ENCODE results near the gene TRMT44. TPM values are rescaled to one million over a fixed set of nuclear protein-coding genes. Genes with fewer than 3 reads are reported as not detected.

The TRMT44 gene
- total and polyA plus RNA-seq, 5 donors = 7.6 to 12.9 (median 12.2) TPM

- WGBS = 72% methylated on average over 18 of the region's 18 CpGs
- ATAC-seq (peak in 1 of 2 donors; percentile 19), DNase-seq (no peak)
- H3K27ac ChIP-seq (ENCODE audit: low read length) = no peak overlapping the region
- no peak overlapping the region for H3K4me3 ChIP-seq (ENCODE audit: low read length)
- no peaks in the 10 kb centered on the region for H3K9me3 ChIP-seq (ENCODE audit: control insufficient read depth, low read length)
- H3K27me3 ChIP-seq (ENCODE audit: control insufficient read depth, insufficient read depth) = no peaks in the 10 kb centered on the region
- intact Hi-C loops (cut with DNase I) = no loop called here
- H3K4me1 ChIP-seq (ENCODE audit: control insufficient read depth, insufficient read depth, low read length) = no peaks in the 10 kb centered on the region
Measured at GRCh38 chr4:8515316-8516060, 74.9 kb downstream of the TRMT44 start.

GRCh38 chr4:8516061-8516573 lies 75.5 kb downstream of the TRMT44 start:
- Histone ChIP-seq H3K27me3 (ENCODE audit: control insufficient read depth, insufficient read depth) (no peaks in the 10 kb centered on the region), H3K9me3 (ENCODE audit: control insufficient read depth, low read length) (no peaks in the 10 kb centered on the region), H3K4me1 (ENCODE audit: control insufficient read depth, insufficient read depth, low read length) (no peaks in the 10 kb centered on the region), H3K4me3 (ENCODE audit: low read length) (no peak overlapping the region), H3K27ac (ENCODE audit: low read length) (no peak overlapping the region)
- DNase-seq = no peak
- no peak for ATAC-seq
- intact Hi-C loops (cut with DNase I) = no loop called here
- WGBS = 71% methylated on average over 14 of the region's 14 CpGs

- no peak overlapping the region for H3K27ac ChIP-seq (ENCODE audit: low read length)
- DNase-seq = no peak
- no peak overlapping the region for H3K4me3 ChIP-seq (ENCODE audit: low read length)
Measured at GRCh38 chr4:8516996-8517550, 76.5 kb downstream of the TRMT44 start.

GRCh38 chr4:8517946-8518345 lies 77.4 kb downstream of the TRMT44 start:
- DNase-seq = peak in 1 of 3 donors; percentile 25
- H3K4me3 ChIP-seq (ENCODE audit: low read length) = no peak overlapping the region
- no peaks in the 10 kb centered on the region for H3K9me3 ChIP-seq (ENCODE audit: control insufficient read depth, low read length)
- no peak overlapping the region for H3K27ac ChIP-seq (ENCODE audit: low read length)
- WGBS = 79% methylated on average over 13 of the region's 13 CpGs
- no peak for ATAC-seq
- H3K4me1 ChIP-seq (ENCODE audit: control insufficient read depth, insufficient read depth, low read length) = no peaks in the 10 kb centered on the region
- intact Hi-C loops (cut with DNase I) = no loop called here
- no peaks in the 10 kb centered on the region for H3K27me3 ChIP-seq (ENCODE audit: control insufficient read depth, insufficient read depth)

More at GRCh38 chr4:8516996-8517550, 76.5 kb downstream of the TRMT44 start:
- ATAC-seq = no peak
- H3K4me1 ChIP-seq (ENCODE audit: control insufficient read depth, insufficient read depth, low read length) = no peaks in the 10 kb centered on the region
- no peaks in the 10 kb centered on the region for H3K27me3 ChIP-seq (ENCODE audit: control insufficient read depth, insufficient read depth)
- 59% methylated on average over 5 of the region's 5 CpGs for WGBS
- no peaks in the 10 kb centered on the region for H3K9me3 ChIP-seq (ENCODE audit: control insufficient read depth, low read length)
- intact Hi-C loops (cut with DNase I) = no loop called here

GRCh38 chr4:8522160-8523120 lies 81.9 kb downstream of the TRMT44 start:
- no peak overlapping the region for H3K27ac ChIP-seq (ENCODE audit: low read length)
- ATAC-seq (no peak), DNase-seq (no peak)
- H3K4me1 ChIP-seq (ENCODE audit: control insufficient read depth, insufficient read depth, low read length) = no peaks in the 10 kb centered on the region
- no peaks in the 10 kb centered on the region for H3K27me3 ChIP-seq (ENCODE audit: control insufficient read depth, insufficient read depth)
- intact Hi-C loops (cut with DNase I) = no loop called here
- H3K4me3 ChIP-seq (ENCODE audit: low read length) = no peak overlapping the region
- H3K9me3 ChIP-seq (ENCODE audit: control insufficient read depth, low read length) = no peaks in the 10 kb centered on the region
- WGBS = 86% methylated on average over 24 of the region's 24 CpGs

- Histone ChIP-seq H3K4me3 (ENCODE audit: low read length) (no peak overlapping the region), H3K9me3 (ENCODE audit: control insufficient read depth, low read length) (no peaks in the 10 kb centered on the region), H3K4me1 (ENCODE audit: control insufficient read depth, insufficient read depth, low read length) (no peaks in the 10 kb centered on the region), H3K27me3 (ENCODE audit: control insufficient read depth, insufficient read depth) (no peaks in the 10 kb centered on the region), H3K27ac (ENCODE audit: low read length) (no peak overlapping the region)
- no peak for ATAC-seq
- no peak for DNase-seq
- 87% methylated on average over 13 of the region's 13 CpGs for WGBS
- intact Hi-C loops (cut with DNase I) = no loop called here
Measured at GRCh38 chr4:8523175-8523574, 82.6 kb downstream of the TRMT44 start.

- DNase-seq (no peak), ATAC-seq (no peak)
- Histone ChIP-seq H3K27me3 (ENCODE audit: control insufficient read depth, insufficient read depth) (no peaks in the 10 kb centered on the region), H3K27ac (ENCODE audit: low read length) (no peak overlapping the region), H3K4me3 (ENCODE audit: low read length) (no peak overlapping the region), H3K4me1 (ENCODE audit: control insufficient read depth, insufficient read depth, low read length) (no peaks in the 10 kb centered on the region), H3K9me3 (ENCODE audit: control insufficient read depth, low read length) (no peaks in the 10 kb centered on the region)
- intact Hi-C loops (cut with DNase I) = no loop called here
- WGBS = 74% methylated on average over 3 of the region's 3 CpGs
Measured at GRCh38 chr4:8523766-8524165, 83.2 kb downstream of the TRMT44 start.

GRCh38 chr4:8524595-8525382 lies 84.2 kb downstream of the TRMT44 start:
- Histone ChIP-seq H3K27me3 (ENCODE audit: control insufficient read depth, insufficient read depth) (no peaks in the 10 kb centered on the region), H3K27ac (ENCODE audit: low read length) (no peak overlapping the region), H3K9me3 (ENCODE audit: control insufficient read depth, low read length) (no peaks in the 10 kb centered on the region), H3K4me3 (ENCODE audit: low read length) (no peak overlapping the region), H3K4me1 (ENCODE audit: control insufficient read depth, insufficient read depth, low read length) (no peaks in the 10 kb centered on the region)
- DNase-seq = no peak
- 75% methylated on average over 12 of the region's 12 CpGs for WGBS
- intact Hi-C loops (cut with DNase I) = no loop called here
- no peak for ATAC-seq

GRCh38 chr4:8525383-8526120 lies 85.0 kb downstream of the TRMT44 start:
- H3K4me1 ChIP-seq (ENCODE audit: control insufficient read depth, insufficient read depth, low read length) = no peaks in the 10 kb centered on the region
- no peak overlapping the region for H3K27ac ChIP-seq (ENCODE audit: low read length)
- 68% methylated on average over 16 of the region's 16 CpGs for WGBS
- H3K4me3 ChIP-seq (ENCODE audit: low read length) = no peak overlapping the region
- no peaks in the 10 kb centered on the region for H3K27me3 ChIP-seq (ENCODE audit: control insufficient read depth, insufficient read depth)
- no peaks in the 10 kb centered on the region for H3K9me3 ChIP-seq (ENCODE audit: control insufficient read depth, low read length)
- intact Hi-C loops (cut with DNase I) = no loop called here
- no peak for DNase-seq
- ATAC-seq = no peak
